ENCODE data around the gene ANKRD44.

ANKRD44 gene

GRCh38 chr2:196970099-196970498 lies 340.5 kb downstream of the ANKRD44 start:
- TF ChIP-seq CTCF (IDR thresholded peaks at IDR 0.05; ENCODE audit: low read depth, low read length, missing control alignments), result no peak
- H3K4me3 ChIP-seq (replicated peaks; ENCODE audit: low read depth, low read length), result no peak overlapping the region
- DNase-seq (ENCODE audit: extremely low read depth, low read depth), result no peak

GRCh38 chr2:196968516-196968915 lies 342.1 kb downstream of the ANKRD44 start:
- H3K4me3 ChIP-seq (replicated peaks; ENCODE audit: low read depth, low read length), result no peak overlapping the region
- no peak for DNase-seq (ENCODE audit: extremely low read depth, low read depth)
- no peak for TF ChIP-seq CTCF (IDR thresholded peaks at IDR 0.05; ENCODE audit: low read depth, low read length, missing control alignments)

GRCh38 chr2:196967775-196968174 lies 342.8 kb downstream of the ANKRD44 start:
- H3K4me3 ChIP-seq (replicated peaks; ENCODE audit: low read depth, low read length), result no peak overlapping the region
- DNase-seq (ENCODE audit: extremely low read depth, low read depth), result no peak
- no peak for TF ChIP-seq CTCF (IDR thresholded peaks at IDR 0.05; ENCODE audit: low read depth, low read length, missing control alignments)

DNA sequence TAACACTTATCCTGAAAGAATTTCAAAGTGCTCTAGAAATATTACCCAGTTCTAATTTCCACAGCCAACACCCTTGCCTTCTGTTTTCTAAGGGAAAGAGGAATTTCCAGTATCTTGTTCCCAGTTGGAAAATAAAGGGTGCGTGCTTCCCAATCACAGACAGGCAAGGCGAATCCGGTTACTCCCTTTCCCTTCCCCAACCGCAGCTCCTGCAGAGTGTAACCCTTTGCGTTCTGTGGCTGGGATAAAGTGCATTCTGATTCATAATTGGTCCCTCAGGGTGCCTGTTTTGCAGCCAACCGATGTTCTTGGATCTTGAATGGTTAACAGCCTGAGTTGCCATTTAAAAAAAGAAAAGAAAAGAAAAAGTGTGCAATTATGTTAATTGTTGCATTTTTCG lies 343.5 kb downstream of the ANKRD44 start:
- DNase-seq (ENCODE audit: extremely low read depth, low read depth), result peak; percentile 19
- no peak for TF ChIP-seq CTCF (IDR thresholded peaks at IDR 0.05; ENCODE audit: low read depth, low read length, missing control alignments)
- no peak overlapping the region for H3K4me3 ChIP-seq (replicated peaks; ENCODE audit: low read depth, low read length)

DNA sequence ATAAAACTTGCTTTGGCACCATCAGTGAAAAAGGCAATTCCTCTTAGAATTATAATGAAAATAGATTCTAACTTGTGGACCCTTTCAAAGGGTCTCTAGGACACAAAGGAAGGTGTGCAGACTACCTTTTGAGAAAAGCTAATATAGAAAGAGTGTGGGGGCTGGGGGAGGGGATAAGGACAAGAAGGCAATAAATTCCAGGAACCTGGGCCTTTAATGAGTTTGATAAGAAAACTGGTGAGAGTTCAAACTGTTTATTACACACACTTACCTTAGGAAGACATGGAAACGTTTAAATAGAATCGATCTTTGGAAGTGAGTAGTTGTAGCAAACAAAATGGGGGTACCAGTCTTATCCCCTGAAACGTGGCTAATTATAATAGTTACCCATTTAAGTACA lies 344.5 kb downstream of the ANKRD44 start:
- no peak for TF ChIP-seq CTCF (IDR thresholded peaks at IDR 0.05; ENCODE audit: low read depth, low read length, missing control alignments)

DNA sequence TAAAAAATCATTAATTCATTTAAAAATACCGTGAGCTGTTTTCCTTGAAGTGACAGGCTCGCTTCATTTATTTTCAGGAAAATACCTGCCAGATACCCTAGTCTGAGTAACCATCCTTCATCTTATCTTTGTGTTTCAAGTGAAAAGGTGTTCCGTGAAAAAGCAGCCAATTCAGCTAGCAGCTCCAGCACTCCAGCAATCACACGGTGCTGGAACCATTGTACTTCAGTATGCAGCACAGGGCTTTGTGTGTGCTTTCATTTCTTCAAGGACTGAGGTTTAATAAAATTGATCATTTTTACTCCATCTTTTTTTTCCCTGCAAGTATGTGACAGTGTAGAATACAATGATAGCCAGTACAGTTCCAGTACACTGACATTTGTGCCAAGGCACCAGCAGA lies 344.9 kb downstream of the ANKRD44 start:
- no peak overlapping the region for H3K4me3 ChIP-seq (replicated peaks; ENCODE audit: low read depth, low read length)
- no peak for DNase-seq (ENCODE audit: extremely low read depth, low read depth)
- no peak for TF ChIP-seq CTCF (IDR thresholded peaks at IDR 0.05; ENCODE audit: low read depth, low read length, missing control alignments)

More for the DNA sequence above, 344.5 kb downstream of the ANKRD44 start:
- DNase-seq (ENCODE audit: extremely low read depth, low read depth), result no peak
- no peak overlapping the region for H3K4me3 ChIP-seq (replicated peaks; ENCODE audit: low read depth, low read length)

- no peak overlapping the region for H3K4me3 ChIP-seq (replicated peaks; ENCODE audit: low read depth, low read length)
- no peak for DNase-seq (ENCODE audit: extremely low read depth, low read depth)
- TF ChIP-seq CTCF (IDR thresholded peaks at IDR 0.05; ENCODE audit: low read depth, low read length, missing control alignments), result no peak
Measured at GRCh38 chr2:196963961-196964360, 346.6 kb downstream of the ANKRD44 start.

All from HFF-Myc (cell line).